Immature natural killer cell (primary cell): Measurements from ENCODE around the gene ICA1. TPM values are rescaled to one million over a fixed set of nuclear protein-coding genes. Genes with fewer than 3 reads are reported as not detected.
"Not testable (repeated sequence)": the region's sequence is repeated elsewhere in the genome, so short reads cannot be mapped to it uniquely, and the experiment has no call there.

Experiments used
- DNase-seq, 3 donors: peaks; one replicate each; pipeline ENCODE4 v3.0.0; 2022; ENCODE audit warnings: mixed read lengths in 1 of 3
- H3K27ac Mint-ChIP-seq, 6 donors: one replicate each; pipeline ENCODE4 v1.8.0; 2020; ENCODE audit warnings: mixed read lengths in 6 of 6, mild to moderate bottlenecking in 5 of 6, inconsistent platforms in 4 of 6, moderate library complexity in 3 of 6
- H3K27me3 Mint-ChIP-seq, 3 donors: one replicate each; pipeline ENCODE4 v1.8.0; 2020 to 2021; ENCODE audit warnings: low read depth in 3 of 3, mild to moderate bottlenecking in 3 of 3, mixed read lengths in 3 of 3, moderate library complexity in 3 of 3, inconsistent platforms in 1 of 3
- H3K36me3 Mint-ChIP-seq, 3 donors: one replicate each; pipeline ENCODE4 v1.8.0; 2020; ENCODE audit warnings: mixed read lengths in 3 of 3, inconsistent platforms in 2 of 3, mild to moderate bottlenecking in 2 of 3
- H3K4me1 Mint-ChIP-seq, 2 donors: one replicate each; pipeline ENCODE4 v1.8.0; 2020; ENCODE audit warnings: inconsistent platforms in 2 of 2, mild to moderate bottlenecking in 2 of 2, mixed read lengths in 2 of 2, moderate library complexity in 1 of 2
- H3K4me3 Mint-ChIP-seq, 5 donors: one replicate each; pipeline ENCODE4 v1.8.0; 2020; ENCODE audit warnings: mild to moderate bottlenecking in 5 of 5, mixed read lengths in 5 of 5, inconsistent platforms in 3 of 5, moderate library complexity in 3 of 5
- H3K9me3 Mint-ChIP-seq, 6 donors: one replicate each; pipeline ENCODE4 v1.8.0; 2020; ENCODE audit warnings: mild to moderate bottlenecking in 6 of 6, mixed read lengths in 6 of 6, inconsistent platforms in 4 of 6, moderate library complexity in 3 of 6
- polyA plus RNA-seq, 3 donors: library from polyadenylated mRNA; unstranded; fragments of 300-500 nt; fragmentation: Illumina TruSeq; gene quantifications; one replicate each; pipeline ENCODE4 v1.2.3, GENCODE V29; 2021

ICA1 gene
- polyA plus RNA-seq, 3 donors from 2014 or later: 3.8 to 6.9 (median 5.0) TPM

DNA sequence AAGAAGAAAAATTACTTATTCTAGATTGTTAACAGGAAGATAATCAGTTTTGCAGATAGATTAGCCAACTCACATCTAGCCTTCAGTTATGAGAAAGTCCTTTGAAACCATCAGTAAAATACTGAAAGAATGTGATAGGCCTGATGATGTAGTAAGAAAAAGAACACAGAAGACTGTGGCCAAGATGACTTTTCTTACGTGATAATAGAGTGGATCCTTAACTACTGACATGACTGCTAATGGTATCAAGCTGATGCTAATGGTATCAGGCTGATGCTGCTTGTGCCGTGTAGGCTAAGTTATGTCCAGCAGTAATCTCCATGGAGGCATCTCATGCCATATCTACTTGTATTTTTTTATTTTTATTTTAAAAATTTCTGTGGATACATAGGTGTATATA is 179.2 kb downstream of the ICA1 start:
- Mint-ChIP-seq H3K27ac (no peak overlapping the region), H3K27me3 (peaks cover 0 to 4% (median 0%) of the 10 kb centered on the region in 3 donors), H3K4me3 (no peak overlapping the region), H3K9me3 (no peaks in the 10 kb centered on the region), H3K36me3 (peaks cover 16 to 30% (median 17%) of the 10 kb centered on the region in 3 donors), H3K4me1 (peaks cover 16 to 59% of the 10 kb centered on the region in 2 donors)
- no peak for DNase-seq

- Mint-ChIP-seq H3K4me1 (peaks cover 9 to 49% of the 10 kb centered on the region in 2 donors), H3K36me3 (peaks cover 6 to 18% (median 15%) of the 10 kb centered on the region in 3 donors), H3K27ac (peak overlapping the region in 3 of 6 donors; percentile 2 to 60 (median 34)), H3K9me3 (no peaks in the 10 kb centered on the region), H3K27me3 (peaks cover 0 to 4% (median 0%) of the 10 kb centered on the region in 3 donors), H3K4me3 (no peak overlapping the region)
- no peak for DNase-seq
These were observed 183.5 kb downstream of the ICA1 start for GRCh38 chr7:8078418-8078817.

DNA sequence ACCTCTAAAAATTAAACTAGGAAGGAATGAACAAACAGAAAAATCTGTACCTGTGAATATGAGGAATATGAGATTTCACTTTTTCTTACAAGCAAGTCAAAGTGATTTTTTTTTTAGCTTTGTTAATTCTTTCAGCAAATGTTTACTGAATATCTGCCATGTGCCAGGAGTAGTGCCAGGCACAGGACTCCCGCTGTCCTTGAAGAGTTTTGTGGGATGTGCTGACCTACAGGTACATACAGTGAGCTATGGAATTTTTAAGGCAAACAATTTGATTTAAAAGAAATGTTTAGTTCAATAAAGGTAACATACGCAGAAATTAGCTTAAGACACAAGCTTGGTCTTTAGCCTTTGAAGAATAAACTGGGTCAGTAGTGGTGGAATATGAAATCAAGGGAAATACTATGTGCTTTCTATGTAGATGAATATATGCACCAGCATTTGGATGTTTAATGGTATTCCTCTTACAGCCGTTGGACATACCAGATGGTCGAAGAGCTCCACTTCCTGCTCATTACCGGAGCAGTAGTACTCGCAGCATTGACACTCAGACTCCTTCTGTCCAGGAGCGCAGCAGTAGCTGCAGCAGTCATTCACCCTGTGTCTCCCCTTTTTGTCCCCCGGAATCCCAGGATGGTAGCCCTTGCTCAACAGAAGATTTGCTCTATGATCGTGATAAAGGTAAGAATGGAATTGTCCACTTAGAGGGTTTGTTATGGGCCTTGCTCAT is 191.4 kb downstream of the ICA1 start:
- H3K4me1 Mint-ChIP-seq: peaks cover 64 to 93% of the 10 kb centered on the region in 2 donors
- no peak for DNase-seq
- no peaks in the 10 kb centered on the region for H3K9me3 Mint-ChIP-seq
- no peak overlapping the region for H3K4me3 Mint-ChIP-seq
- no peaks in the 10 kb centered on the region for H3K27me3 Mint-ChIP-seq
- peaks cover 27 to 45% (median 34%) of the 10 kb centered on the region in 3 donors for H3K36me3 Mint-ChIP-seq
- H3K27ac Mint-ChIP-seq: peak overlapping the region in 2 of 6 donors; percentile 15 to 18

GRCh38 chr7:8068892-8069686 is 192.9 kb downstream of the ICA1 start:
- peak overlapping the region in 5 of 6 donors; percentile 19 to 73 (median 45) for H3K27ac Mint-ChIP-seq
- H3K4me1 Mint-ChIP-seq: peaks cover 71 to 94% of the 10 kb centered on the region in 2 donors
- peaks cover 0 to 2% (median 0%) of the 10 kb centered on the region in 3 donors for H3K27me3 Mint-ChIP-seq
- peaks cover 32 to 45% (median 37%) of the 10 kb centered on the region in 3 donors for H3K36me3 Mint-ChIP-seq
- H3K9me3 Mint-ChIP-seq: no peaks in the 10 kb centered on the region
- DNase-seq: no peak
- peak overlapping the region in 3 of 5 donors; percentile 1 to 37 (median 22) for H3K4me3 Mint-ChIP-seq

DNA sequence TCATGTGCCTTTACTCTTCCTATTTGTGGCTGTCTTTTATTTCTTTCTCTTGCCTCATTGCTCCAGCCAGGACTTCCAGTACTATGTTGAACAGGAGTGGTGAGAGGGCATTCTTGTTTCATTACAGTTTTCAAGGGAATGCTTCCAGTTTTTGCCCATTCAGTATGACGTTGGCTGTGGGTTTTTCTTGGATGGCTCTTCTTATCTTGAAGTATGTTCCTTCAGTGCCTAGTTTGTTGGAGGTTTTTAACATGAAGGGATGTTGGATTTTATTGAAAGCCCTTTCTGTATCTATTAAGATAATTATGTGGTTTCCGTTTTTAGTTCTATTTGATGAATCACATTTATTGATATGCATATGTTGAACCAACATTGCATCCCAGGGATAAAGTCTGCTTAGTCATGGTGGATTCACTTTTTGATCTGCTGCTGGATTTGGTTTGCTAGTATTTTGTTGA is 196.6 kb downstream of the ICA1 start:
- no peak for DNase-seq
- Mint-ChIP-seq H3K27me3 (peaks cover 0 to 5% (median 0%) of the 10 kb centered on the region in 3 donors), H3K27ac (peak overlapping the region in 1 of 6 donors; percentile 5), H3K36me3 (peaks cover 32 to 37% (median 33%) of the 10 kb centered on the region in 3 donors), H3K4me1 (peaks cover 66 to 75% of the 10 kb centered on the region in 2 donors), H3K9me3 (no peaks in the 10 kb centered on the region), H3K4me3 (no peak overlapping the region)

DNA sequence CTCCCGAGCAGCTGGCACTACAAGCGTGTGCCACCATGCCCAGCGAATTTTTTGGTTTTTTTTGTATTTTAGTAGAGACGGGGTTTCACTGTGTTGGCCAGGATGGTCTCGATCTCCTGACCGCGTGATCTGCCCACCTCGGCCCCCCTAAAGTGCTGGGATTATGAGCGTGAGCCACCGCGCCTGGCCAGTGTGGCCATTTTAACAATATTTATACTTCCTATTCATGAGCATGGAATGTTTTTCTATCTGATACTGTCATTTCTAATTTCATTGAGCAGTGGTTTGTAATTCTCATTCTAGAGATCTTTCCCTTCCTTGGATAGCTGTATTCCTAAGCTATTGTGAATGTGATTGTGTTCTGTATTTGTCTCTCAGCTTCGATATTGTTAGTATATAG is 197.1 kb downstream of the ICA1 start:
- H3K4me3 Mint-ChIP-seq: no peak overlapping the region
- no peaks in the 10 kb centered on the region for H3K9me3 Mint-ChIP-seq
- peaks cover 0 to 5% (median 0%) of the 10 kb centered on the region in 3 donors for H3K27me3 Mint-ChIP-seq
- H3K36me3 Mint-ChIP-seq: peaks cover 32 to 42% (median 33%) of the 10 kb centered on the region in 3 donors
- H3K27ac Mint-ChIP-seq: peak overlapping the region in 3 of 6 donors; percentile 5 to 43 (median 37)
- no peak for DNase-seq
- peaks cover 66 to 72% of the 10 kb centered on the region in 2 donors for H3K4me1 Mint-ChIP-seq

- no peaks in the 10 kb centered on the region for H3K9me3 Mint-ChIP-seq
- peaks cover 60 to 61% of the 10 kb centered on the region in 2 donors for H3K4me1 Mint-ChIP-seq
These were observed 198.2 kb downstream of the ICA1 start for GRCh38 chr7:8063706-8064297.

GRCh38 chr7:8063300-8063699 is 198.7 kb downstream of the ICA1 start:
- H3K9me3 Mint-ChIP-seq, H3K27me3 Mint-ChIP-seq, H3K4me3 Mint-ChIP-seq, DNase-seq: not testable (repeated sequence)
- H3K36me3 Mint-ChIP-seq: peaks cover 29 to 43% (median 33%) of the 10 kb centered on the region in 3 donors
- peak overlapping the region in 5 of 6 donors; percentile 2 to 69 (median 34) for H3K27ac Mint-ChIP-seq
- H3K4me1 Mint-ChIP-seq: peaks cover 55 to 56% of the 10 kb centered on the region in 2 donors

More at GRCh38 chr7:8063706-8064297, 198.2 kb downstream of the ICA1 start:
- Mint-ChIP-seq H3K27me3 (peaks cover 0 to 5% (median 0%) of the 10 kb centered on the region in 3 donors), H3K4me3 (peak overlapping the region in 1 of 5 donors; percentile 1), H3K27ac (peak overlapping the region in 5 of 6 donors; percentile 34 to 76 (median 69)), H3K36me3 (peaks cover 32 to 43% (median 33%) of the 10 kb centered on the region in 3 donors)
- no peak for DNase-seq

Other genes with a start within 250 kb of the ICA1 start
- gene NXPH1, start 171.4 kb upstream of the ICA1 start, polyA plus RNA-seq: not detected